SK-N-SH treated with all-trans-retinoic acid at 6 μM for 48 hours (cell line): ENCODE measurements around the gene ALK.

Source experiments
- ATAC-seq: fragments of 200-7000 bp; cut with Tn5 transposase; 3 replicates; pipeline ENCODE4 v1.9.1; 2020; ENCODE audit warnings: mild to moderate bottlenecking, moderate library complexity
- ARNTL ChIP-seq: fragments of 450-650 bp; formaldehyde crosslinking; IDR thresholded peaks from 2 replicates; pipeline ENCODE4 v1.5.0; 2020; ENCODE audit warnings: low read depth, mild to moderate bottlenecking, moderate library complexity, borderline replicate concordance
- BACH2 ChIP-seq: fragments of 250-450 bp; sonication (Bioruptor Pico); IDR thresholded peaks from 2 replicates; pipeline ENCODE4 v1.9.0; 2021; ENCODE audit warnings: mild to moderate bottlenecking, borderline replicate concordance
- CSDC2 ChIP-seq: fragments of 250-450 bp; sonication (Bioruptor Pico); IDR thresholded peaks from 2 replicates; pipeline ENCODE4 v1.5.0; 2020; ENCODE audit warnings: mild to moderate bottlenecking, moderate library complexity
- ESRRG ChIP-seq: fragments of 250-450 bp; sonication (Bioruptor Pico); IDR thresholded peaks from 2 replicates; pipeline ENCODE4 v1.6.1; 2021; ENCODE audit warnings: mild to moderate bottlenecking
- GLIS3 ChIP-seq: fragments of 250-450 bp; sonication (Bioruptor Pico); IDR thresholded peaks from 2 replicates; pipeline ENCODE4 v1.5.0; 2020; ENCODE audit warnings: mild to moderate bottlenecking, moderate library complexity
- ISL1 ChIP-seq: fragments of 250-450 bp; sonication (Bioruptor Pico); IDR thresholded peaks from 2 replicates; pipeline ENCODE4 v2.1.2; 2022; ENCODE audit warnings: mild to moderate bottlenecking, moderate library complexity
- OSR1 ChIP-seq: fragments of 250-450 bp; sonication (Bioruptor Pico); IDR thresholded peaks from 2 replicates; pipeline ENCODE4 v1.8.0; 2022; ENCODE audit warnings: moderate library complexity, mild to moderate bottlenecking, inconsistent platforms
- PPARA ChIP-seq: fragments of 250-450 bp; sonication (Bioruptor Pico); IDR thresholded peaks from 2 replicates; pipeline ENCODE4 v1.5.0; 2020; ENCODE audit warnings: mild to moderate bottlenecking, borderline replicate concordance
- RARB ChIP-seq: fragments of 250-450 bp; sonication (Bioruptor Pico); IDR thresholded peaks from 2 replicates; pipeline ENCODE4 v1.8.0; 2021; ENCODE audit warnings: mild to moderate bottlenecking, moderate library complexity
- SNAI2 ChIP-seq: fragments of 250-450 bp; sonication (Bioruptor Pico); IDR thresholded peaks from 2 replicates; pipeline ENCODE4 v1.5.0; 2020; ENCODE audit warnings: mild to moderate bottlenecking, moderate library complexity
- TCF4 ChIP-seq: fragments of 250-450 bp; sonication (Bioruptor Pico); IDR thresholded peaks from 2 replicates; pipeline ENCODE4 v1.8.0; 2021; ENCODE audit warnings: mild to moderate bottlenecking, moderate library complexity, borderline replicate concordance
- ZC3H10 ChIP-seq: fragments of 250-450 bp; sonication (Bioruptor Pico); IDR thresholded peaks from 2 replicates; pipeline ENCODE4 v1.5.1; 2021; ENCODE audit warnings: mild to moderate bottlenecking, moderate library complexity
- ZFP3 ChIP-seq: fragments of 250-450 bp; sonication (Bioruptor Pico); IDR thresholded peaks from 2 replicates; pipeline ENCODE4 v1.5.0; 2020; ENCODE audit warnings: mild to moderate bottlenecking, moderate library complexity
- ZFP30 ChIP-seq: fragments of 450-650 bp; formaldehyde crosslinking; IDR thresholded peaks from 2 replicates; pipeline ENCODE4 v1.5.0; 2022; ENCODE audit warnings: mild to moderate bottlenecking, moderate library complexity
- ZNF565 ChIP-seq: fragments of 450-650 bp; formaldehyde crosslinking; conservative IDR thresholded peaks from 2 replicates; pipeline ENCODE4 v1.5.0; 2020; ENCODE audit warnings: low read depth, mild to moderate bottlenecking, moderate library complexity
- TF ChIP-seq, protein P1 (sequence below): fragments of 250-450 bp; sonication (Bioruptor Pico); IDR thresholded peaks from 2 replicates; pipeline ENCODE4 v1.5.1; 2020; ENCODE audit warnings: low read depth, mild to moderate bottlenecking, moderate library complexity
- TF ChIP-seq, protein P2 (sequence below): fragments of 250-450 bp; sonication (Bioruptor Pico); IDR thresholded peaks from 2 replicates; pipeline ENCODE4 v1.5.0; 2020; ENCODE audit warnings: mild to moderate bottlenecking, moderate library complexity
- TF ChIP-seq, protein P3 (sequence below): fragments of 250-450 bp; sonication (Bioruptor Pico); IDR thresholded peaks from 2 replicates; pipeline ENCODE4 v1.8.0; 2020; ENCODE audit warnings: mild to moderate bottlenecking, moderate library complexity, borderline replicate concordance
- TF ChIP-seq, protein P4 (sequence below): fragments of 250-450 bp; sonication (Bioruptor Pico); IDR thresholded peaks from 2 replicates; pipeline ENCODE4 v1.8.0; 2021; ENCODE audit warnings: low read depth, mild to moderate bottlenecking, moderate library complexity, borderline replicate concordance
- TF ChIP-seq, protein P5 (sequence below): fragments of 250-450 bp; sonication (Bioruptor Pico); IDR thresholded peaks from 2 replicates; pipeline ENCODE4 v1.5.1; 2021; ENCODE audit warnings: mild to moderate bottlenecking, moderate library complexity

ALK gene

DNA sequence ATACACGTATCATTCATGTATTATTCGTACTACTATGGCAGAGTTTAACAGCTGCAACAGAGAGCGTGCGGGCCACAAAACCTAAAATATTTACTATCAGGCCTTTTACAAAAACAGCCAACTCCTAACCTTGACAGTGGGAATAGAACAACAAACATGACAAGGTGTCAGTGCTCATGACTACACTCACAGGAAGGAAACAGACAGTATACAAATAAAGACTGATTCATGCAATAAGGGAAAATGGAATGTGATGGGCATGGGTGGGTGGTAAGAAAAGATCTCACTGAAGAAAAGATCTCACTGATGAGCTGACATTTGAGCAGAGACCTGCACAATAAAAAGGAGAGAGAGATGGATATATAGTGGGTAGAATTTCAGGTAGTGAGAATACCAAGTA is 347.8 kb downstream of the ALK start (continued):
- TF ChIP-seq RARB: no peak

DNA sequence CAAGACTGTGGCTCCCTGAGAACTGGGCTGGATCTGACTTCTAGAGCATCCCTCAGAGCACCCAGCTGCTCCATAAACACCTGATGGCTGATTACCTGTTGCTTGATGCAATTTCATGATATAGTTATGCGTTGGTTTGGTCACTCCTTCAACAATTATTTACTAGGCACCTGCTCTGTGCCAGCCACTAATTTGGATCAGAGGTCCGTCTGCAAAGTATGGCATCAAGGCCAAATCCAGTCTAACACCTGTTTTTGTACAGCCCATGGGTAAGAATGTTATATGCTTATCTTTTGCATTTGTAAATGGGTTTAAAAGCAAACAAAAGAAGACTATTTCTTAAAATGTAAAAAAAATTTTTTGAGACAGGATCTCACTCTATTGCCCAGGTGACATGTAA is 348.2 kb downstream of the ALK start:
- ATAC-seq: no peak
- no peak for TF ChIP-seq ZNF565 (CRISPR knock-in tag)
- TF ChIP-seq, protein P1, sequence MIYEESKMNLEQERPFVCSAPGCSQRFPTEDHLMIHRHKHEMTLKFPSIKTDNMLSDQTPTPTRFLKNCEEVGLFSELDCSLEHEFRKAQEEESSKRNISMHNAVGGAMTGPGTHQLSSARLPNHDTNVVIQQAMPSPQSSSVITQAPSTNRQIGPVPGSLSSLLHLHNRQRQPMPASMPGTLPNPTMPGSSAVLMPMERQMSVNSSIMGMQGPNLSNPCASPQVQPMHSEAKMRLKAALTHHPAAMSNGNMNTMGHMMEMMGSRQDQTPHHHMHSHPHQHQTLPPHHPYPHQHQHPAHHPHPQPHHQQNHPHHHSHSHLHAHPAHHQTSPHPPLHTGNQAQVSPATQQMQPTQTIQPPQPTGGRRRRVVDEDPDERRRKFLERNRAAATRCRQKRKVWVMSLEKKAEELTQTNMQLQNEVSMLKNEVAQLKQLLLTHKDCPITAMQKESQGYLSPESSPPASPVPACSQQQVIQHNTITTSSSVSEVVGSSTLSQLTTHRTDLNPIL (CRISPR knock-in tag): no peak
- TF ChIP-seq, protein P2, sequence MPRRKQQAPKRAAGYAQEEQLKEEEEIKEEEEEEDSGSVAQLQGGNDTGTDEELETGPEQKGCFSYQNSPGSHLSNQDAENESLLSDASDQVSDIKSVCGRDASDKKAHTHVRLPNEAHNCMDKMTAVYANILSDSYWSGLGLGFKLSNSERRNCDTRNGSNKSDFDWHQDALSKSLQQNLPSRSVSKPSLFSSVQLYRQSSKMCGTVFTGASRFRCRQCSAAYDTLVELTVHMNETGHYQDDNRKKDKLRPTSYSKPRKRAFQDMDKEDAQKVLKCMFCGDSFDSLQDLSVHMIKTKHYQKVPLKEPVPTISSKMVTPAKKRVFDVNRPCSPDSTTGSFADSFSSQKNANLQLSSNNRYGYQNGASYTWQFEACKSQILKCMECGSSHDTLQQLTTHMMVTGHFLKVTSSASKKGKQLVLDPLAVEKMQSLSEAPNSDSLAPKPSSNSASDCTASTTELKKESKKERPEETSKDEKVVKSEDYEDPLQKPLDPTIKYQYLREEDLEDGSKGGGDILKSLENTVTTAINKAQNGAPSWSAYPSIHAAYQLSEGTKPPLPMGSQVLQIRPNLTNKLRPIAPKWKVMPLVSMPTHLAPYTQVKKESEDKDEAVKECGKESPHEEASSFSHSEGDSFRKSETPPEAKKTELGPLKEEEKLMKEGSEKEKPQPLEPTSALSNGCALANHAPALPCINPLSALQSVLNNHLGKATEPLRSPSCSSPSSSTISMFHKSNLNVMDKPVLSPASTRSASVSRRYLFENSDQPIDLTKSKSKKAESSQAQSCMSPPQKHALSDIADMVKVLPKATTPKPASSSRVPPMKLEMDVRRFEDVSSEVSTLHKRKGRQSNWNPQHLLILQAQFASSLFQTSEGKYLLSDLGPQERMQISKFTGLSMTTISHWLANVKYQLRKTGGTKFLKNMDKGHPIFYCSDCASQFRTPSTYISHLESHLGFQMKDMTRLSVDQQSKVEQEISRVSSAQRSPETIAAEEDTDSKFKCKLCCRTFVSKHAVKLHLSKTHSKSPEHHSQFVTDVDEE (CRISPR knock-in tag): no peak
- TF ChIP-seq PPARA (CRISPR knock-in tag): no peak
- no peak for TF ChIP-seq ISL1 (CRISPR knock-in tag)
- no peak for TF ChIP-seq ZFP30 (CRISPR knock-in tag)
- TF ChIP-seq, protein P3, sequence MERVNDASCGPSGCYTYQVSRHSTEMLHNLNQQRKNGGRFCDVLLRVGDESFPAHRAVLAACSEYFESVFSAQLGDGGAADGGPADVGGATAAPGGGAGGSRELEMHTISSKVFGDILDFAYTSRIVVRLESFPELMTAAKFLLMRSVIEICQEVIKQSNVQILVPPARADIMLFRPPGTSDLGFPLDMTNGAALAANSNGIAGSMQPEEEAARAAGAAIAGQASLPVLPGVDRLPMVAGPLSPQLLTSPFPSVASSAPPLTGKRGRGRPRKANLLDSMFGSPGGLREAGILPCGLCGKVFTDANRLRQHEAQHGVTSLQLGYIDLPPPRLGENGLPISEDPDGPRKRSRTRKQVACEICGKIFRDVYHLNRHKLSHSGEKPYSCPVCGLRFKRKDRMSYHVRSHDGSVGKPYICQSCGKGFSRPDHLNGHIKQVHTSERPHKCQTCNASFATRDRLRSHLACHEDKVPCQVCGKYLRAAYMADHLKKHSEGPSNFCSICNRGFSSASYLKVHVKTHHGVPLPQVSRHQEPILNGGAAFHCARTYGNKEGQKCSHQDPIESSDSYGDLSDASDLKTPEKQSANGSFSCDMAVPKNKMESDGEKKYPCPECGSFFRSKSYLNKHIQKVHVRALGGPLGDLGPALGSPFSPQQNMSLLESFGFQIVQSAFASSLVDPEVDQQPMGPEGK (CRISPR knock-in tag): no peak
- TF ChIP-seq RARB: no peak
- TF ChIP-seq ZC3H10: no peak
- TF ChIP-seq CSDC2 (CRISPR knock-in tag): no peak
- no peak for TF ChIP-seq ESRRG (CRISPR knock-in tag)
- TF ChIP-seq ZFP3: no peak
- no peak for TF ChIP-seq ARNTL
- TF ChIP-seq SNAI2 (CRISPR knock-in tag): no peak
- TF ChIP-seq OSR1 (CRISPR knock-in tag): no peak
- no peak for TF ChIP-seq GLIS3 (CRISPR knock-in tag)
- no peak for TF ChIP-seq BACH2
- TF ChIP-seq, protein P4, sequence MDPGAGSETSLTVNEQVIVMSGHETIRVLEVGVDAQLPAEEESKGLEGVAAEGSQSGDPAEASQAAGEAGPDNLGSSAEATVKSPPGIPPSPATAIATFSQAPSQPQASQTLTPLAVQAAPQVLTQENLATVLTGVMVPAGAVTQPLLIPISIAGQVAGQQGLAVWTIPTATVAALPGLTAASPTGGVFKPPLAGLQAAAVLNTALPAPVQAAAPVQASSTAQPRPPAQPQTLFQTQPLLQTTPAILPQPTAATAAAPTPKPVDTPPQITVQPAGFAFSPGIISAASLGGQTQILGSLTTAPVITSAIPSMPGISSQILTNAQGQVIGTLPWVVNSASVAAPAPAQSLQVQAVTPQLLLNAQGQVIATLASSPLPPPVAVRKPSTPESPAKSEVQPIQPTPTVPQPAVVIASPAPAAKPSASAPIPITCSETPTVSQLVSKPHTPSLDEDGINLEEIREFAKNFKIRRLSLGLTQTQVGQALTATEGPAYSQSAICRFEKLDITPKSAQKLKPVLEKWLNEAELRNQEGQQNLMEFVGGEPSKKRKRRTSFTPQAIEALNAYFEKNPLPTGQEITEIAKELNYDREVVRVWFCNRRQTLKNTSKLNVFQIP (CRISPR knock-in tag): no peak
- TF ChIP-seq, protein P5, sequence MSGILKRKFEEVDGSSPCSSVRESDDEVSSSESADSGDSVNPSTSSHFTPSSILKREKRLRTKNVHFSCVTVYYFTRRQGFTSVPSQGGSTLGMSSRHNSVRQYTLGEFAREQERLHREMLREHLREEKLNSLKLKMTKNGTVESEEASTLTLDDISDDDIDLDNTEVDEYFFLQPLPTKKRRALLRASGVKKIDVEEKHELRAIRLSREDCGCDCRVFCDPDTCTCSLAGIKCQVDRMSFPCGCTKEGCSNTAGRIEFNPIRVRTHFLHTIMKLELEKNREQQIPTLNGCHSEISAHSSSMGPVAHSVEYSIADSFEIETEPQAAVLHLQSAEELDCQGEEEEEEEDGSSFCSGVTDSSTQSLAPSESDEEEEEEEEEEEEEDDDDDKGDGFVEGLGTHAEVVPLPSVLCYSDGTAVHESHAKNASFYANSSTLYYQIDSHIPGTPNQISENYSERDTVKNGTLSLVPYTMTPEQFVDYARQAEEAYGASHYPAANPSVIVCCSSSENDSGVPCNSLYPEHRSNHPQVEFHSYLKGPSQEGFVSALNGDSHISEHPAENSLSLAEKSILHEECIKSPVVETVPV (CRISPR knock-in tag): no peak
- TF ChIP-seq TCF4 (CRISPR knock-in tag): no peak

DNA sequence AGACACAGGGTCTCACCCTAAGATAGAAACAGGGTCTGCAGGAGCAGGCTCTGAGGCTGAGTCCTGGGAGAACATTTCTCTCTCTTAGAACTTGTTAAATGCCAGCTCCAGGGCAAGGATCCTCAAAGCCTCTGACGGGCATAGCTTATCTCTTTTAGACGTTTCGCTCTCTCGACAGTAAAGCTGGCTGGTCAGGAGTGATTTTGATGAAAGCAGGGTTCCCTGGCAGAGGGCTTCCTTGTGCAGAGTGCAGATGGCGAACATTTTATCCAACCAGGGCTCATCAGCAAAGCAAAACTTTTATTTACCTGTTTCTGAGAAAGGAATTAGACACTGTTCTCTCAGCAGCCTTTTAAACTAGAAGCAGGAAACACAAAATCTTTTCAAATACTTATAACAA is 350.8 kb downstream of the ALK start:
- ATAC-seq: no peak
- TF ChIP-seq, protein P4 (CRISPR knock-in tag): no peak
- TF ChIP-seq GLIS3 (CRISPR knock-in tag): no peak
- no peak for TF ChIP-seq BACH2
- TF ChIP-seq, protein P1 (CRISPR knock-in tag): no peak
